ENCODE data around the gene SYNE1.

- TF ChIP-seq CTCF (IDR thresholded peaks at IDR 0.05) (no peak), POLR2A (IDR thresholded peaks at IDR 0.05) (no peak)
Measured at GRCh38 chr6:152571089-152571488, 66.1 kb downstream of the SYNE1 start.
